HG03354 (cell line): ENCODE results near the gene ANKUB1.

Experiments used
- ATAC-seq: cut with Tn5 transposase; IDR thresholded peaks from one replicate; pipeline ENCODE4 v1.9.1; 2021; ENCODE audit warnings: mild to moderate bottlenecking; ENCODE audit not compliant: unreplicated experiment, poor library complexity, severe bottlenecking

The ANKUB1 gene

DNA sequence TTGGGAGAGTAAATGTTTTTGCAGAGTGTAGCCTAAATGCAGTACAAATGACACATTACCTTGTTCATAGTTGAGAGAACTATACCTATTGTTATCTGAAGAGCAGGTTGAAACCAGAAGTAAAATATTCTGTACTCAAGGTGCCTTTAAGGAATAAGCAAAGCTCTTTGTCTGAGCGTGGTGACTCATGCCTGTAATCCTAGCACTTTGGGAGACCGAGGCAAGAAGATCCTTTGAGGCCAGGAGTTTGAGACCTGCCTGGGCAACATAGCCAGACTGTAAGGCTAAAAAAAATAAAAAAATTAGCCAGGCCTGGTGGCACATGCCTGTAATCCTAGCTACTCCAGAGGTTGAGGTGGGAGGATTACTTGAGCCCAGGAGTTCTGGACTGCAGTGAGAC, 18.5 kb upstream of the ANKUB1 start:
- no peak for ATAC-seq

GRCh38 chr3:149809699-149810098, 17.3 kb upstream of the ANKUB1 start:
- no peak for ATAC-seq

DNA sequence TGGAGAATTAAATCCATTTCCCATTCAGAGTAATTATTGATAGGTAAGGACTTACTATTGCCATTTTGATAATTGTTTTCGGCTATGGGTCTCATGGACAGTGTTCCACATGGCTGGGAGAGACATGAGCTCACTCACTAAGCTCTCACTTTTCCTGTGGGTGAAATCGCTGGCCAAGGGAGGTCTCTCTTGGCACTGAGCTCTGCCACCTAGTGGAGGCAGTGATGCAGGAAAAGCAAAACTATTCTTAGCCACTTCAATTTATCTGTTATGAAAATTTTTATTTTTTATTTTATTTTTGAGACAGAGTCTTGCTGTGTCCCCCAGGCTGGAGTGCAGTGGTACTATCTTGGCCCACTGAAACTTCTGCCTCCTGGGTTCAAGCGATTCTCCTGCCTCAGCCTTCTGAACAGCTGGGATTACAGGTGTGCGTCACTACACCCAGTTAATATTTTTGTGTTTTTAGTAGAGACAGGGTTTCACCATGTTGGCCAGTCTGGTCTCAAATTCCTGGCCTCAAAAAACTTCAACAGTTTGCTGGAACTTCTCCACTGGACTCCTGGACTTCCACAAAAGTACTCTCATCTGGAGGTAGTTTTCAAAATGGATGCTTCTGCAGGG, 16.0 kb upstream of the ANKUB1 start:
- ATAC-seq, result no peak

- ATAC-seq, result no peak
These were observed 13.9 kb upstream of the ANKUB1 start for GRCh38 chr3:149806171-149806778.

GRCh38 chr3:149801639-149802038, 9.3 kb upstream of the ANKUB1 start:
- no peak for ATAC-seq

GRCh38 chr3:149801195-149801594, 8.8 kb upstream of the ANKUB1 start:
- ATAC-seq, result no peak

DNA sequence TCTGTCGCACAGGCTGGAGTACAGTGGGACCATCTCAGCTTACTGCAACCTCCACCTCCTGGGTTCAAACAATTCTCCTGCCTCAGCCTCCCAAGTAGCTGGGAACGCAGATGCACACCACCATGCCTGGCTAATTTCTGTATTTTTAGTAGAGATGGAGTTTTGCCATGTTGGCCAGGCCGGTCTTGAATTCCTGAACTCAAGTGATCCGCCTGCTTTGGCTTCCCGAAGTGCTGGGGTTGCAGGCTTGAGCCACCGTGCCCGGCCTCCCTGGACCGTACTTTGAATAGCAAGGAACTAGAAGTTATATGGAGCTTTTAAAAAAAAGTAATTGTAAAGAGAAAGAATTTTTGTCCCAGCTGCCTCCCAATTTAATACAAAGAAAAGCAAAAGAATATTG, 8.3 kb upstream of the ANKUB1 start:
- ATAC-seq, result no peak

DNA sequence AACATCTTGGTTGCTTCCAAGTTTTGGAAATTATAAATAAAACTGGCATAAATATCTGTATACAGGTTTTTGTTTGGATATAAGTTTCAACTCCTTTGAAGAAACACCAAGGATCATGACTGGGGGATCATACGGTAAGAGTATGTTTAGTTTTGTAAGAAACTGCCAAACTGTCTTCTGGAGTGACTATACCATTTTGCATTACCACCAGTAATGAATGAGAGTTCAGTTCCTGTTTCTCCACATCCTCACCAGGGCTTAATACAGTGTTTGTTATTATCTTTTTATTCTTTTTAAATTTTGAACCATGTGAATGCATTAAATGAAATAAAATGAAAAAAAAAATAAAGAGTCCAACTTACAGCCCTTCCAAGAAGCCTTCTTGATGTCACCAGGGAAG, 3.7 kb upstream of the ANKUB1 start:
- ATAC-seq, result no peak

GRCh38 chr3:149790698-149791097, 1.7 kb downstream of the ANKUB1 start:
- no peak for ATAC-seq

DNA sequence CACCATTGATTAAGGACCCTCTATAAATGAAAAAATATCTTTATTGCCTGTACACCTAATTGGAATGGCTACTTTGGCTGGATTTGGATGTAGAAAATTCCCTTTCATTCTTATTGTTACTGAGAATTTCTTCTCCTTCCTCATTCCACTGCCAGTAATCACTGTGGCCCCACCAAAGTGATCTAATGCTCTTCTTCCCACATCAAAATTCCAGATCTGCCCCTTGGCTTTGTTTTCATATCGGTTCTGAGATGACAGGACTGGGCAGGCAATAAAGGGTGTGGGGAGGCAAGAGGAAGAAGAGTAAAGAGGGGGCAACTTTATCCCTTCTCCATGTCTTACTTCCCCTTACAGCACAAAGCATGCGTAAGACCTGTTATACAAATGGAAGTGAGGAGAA, 2.1 kb downstream of the ANKUB1 start:
- no peak for ATAC-seq

- no peak for ATAC-seq
These were observed 8.2 kb downstream of the ANKUB1 start for GRCh38 chr3:149784064-149784704.

DNA sequence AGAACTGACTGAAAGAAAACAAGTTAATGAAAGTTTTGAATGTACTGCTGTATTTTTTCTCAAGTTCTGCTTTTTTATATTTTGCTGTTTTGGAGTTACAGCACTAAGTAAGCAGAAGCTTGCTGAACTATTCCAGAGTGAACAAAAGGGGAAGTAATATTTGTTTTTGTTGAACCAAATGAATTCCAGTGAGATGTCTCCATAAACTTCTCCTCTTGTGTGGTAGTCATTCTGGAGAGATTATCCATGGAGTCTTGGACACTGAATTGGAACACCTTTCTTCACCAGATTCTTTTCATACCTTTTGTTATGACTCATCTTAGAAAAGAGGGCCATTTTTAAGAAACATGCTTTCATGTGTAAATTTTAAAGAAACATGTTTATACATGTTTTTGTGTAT, 8.8 kb downstream of the ANKUB1 start:
- ATAC-seq, result no peak

DNA sequence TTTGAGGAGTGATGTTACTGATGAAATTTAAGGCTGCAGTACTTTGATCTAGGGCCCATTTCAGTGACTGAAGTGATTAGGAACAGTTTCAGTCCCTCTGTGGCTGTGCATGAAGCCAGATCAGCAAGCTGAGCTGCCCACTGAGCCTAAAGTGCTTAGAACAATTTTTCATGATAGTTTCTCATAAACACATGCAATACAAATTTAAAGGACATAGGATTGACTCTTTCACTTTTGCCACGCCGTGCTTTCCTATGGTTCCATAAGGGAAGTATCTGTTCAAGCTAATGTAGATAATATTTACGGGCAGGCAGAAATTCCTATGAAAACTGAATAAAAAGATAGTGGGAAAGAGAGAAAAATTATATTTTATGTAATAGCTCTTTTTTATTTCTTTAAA, 10.6 kb downstream of the ANKUB1 start:
- ATAC-seq, result peak; percentile 5

GRCh38 chr3:149781211-149781610, 11.1 kb downstream of the ANKUB1 start:
- peak; percentile 72 for ATAC-seq

DNA sequence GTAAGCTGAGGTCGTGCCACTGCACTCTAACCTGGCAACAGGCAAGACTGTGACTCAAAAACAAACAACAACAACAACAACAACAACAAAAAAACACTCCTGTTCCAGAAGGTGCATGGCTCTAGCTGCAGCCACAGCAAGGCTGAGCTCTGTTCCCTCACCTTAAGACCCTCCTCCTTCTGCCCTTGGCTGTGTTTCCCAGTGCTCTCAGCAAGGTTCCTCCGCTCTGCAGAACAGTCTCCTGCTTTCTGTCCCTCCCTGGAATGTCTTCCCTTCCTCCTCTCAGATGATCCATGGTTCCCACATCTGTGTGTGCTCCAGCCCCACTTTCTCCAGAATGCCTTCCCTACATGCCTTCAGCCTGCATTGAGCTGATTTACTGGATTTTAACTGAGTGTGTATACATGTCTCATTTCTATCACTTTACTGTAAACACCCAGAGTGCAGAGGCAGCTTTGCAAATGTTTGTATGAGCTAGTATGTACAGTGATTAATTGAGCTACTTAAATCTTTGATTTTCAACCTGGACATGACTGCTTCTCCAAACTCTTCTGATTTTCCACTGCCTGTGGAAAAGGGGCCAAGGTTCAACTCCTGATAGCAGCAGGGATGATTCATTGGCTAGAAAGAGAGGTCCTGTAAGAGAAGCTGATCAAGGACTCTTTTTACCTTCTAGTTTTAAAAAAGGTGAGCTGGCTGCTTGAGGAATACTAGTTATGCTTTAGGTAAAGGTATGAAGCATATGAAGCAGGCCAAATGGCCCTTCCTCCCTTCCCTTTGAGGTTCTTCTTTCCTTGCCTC, 14.7 kb downstream of the ANKUB1 start:
- ATAC-seq, result no peak

GRCh38 chr3:149776170-149776569, 16.2 kb downstream of the ANKUB1 start:
- ATAC-seq, result no peak

DNA sequence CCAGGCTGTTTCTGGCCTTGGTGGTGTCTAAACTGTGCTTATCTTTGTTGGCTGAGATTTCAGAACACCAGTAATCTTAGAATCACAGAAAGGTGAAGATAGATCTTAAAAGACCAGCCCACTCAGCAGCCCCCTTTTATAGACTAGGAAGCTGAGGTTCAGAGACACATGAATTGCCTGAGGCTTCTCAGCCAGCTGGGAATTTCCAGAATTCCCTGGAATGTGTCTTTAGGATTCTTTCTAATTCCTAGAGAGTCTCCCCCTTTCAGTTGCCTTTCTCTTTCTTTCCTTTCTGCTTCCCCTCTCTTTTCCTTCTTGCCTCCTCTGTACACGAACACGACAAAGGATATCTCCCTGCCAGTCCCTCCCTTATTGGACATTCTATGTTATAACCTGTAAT, 19.5 kb downstream of the ANKUB1 start:
- ATAC-seq, result no peak

DNA sequence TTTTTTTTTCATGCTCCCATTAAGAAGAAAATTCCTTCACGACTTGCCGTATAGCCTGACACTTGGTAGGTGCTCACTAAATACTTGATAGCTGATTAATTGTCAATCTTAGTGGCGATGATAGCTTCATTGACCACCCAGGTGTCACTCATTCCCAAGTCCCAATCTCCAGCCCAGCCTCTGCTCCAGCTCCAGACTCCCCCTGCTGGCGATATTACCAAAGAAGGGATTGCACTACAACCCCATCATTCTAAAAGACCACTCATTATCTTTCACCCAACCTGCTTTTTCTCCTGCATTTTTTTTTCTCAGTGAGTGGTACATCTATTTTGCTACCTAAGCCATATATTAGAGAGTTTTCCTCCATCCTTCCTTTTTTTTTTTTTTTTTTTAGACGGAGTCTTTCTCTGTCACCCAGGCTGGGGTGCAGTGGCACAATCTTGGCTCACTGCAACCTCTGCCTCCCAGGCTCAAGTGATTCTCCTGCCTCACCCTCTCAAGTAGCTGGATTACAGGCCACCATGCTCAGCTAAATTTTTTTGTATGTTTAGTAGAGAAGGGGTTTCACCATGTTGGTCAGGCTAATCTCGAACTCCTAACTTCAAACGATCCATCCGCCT, 20.6 kb downstream of the ANKUB1 start:
- peak; percentile 66 for ATAC-seq

DNA sequence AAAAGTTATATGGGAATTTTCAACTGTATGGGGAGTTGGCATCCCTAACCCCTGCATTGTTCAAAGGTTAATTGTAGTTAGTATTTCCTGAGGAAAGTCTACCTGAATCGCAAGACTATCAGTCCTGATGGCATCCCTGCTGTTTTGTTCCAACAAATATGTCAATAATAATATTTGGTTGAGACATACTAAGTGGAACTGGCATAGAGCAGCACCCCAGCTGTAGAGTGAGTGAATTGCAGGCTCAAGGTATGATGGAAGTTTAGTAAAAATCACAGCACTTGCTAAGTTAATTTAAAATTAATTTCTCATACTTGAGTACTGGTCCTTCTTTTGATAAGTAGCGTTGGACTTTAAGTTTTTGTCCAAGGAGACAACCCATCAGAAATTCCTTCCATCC, 22.1 kb downstream of the ANKUB1 start:
- no peak for ATAC-seq

DNA sequence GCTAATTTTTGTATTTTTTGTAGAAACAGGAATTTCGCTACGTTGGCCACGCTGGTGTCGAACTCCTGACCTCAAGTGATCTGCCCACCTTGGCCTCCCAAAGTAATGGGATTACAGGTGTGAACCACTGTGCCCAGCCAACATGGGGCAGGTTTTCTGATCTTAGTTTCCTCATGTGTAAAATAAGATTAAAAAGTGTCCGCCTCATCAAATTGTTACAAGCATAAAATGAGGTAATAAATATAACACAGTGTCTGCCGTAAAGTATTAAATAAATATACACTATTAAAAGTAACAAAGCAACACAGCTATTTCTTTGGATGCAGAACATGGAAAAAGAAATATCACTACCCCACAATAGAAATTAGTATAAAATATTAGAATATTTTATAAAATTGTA, 23.6 kb downstream of the ANKUB1 start:
- ATAC-seq, result no peak
